D721Med (cell line): ENCODE measurements around the gene CHMP4B.

Experiments used
- DNase-seq: peaks from one replicate; pipeline ENCODE4 v3.0.0; 2011; ENCODE audit warnings: low spot score; ENCODE audit not compliant: insufficient read length
- FAIRE-seq: peaks from 2 replicates; lab custom pipeline; 2011; peaks lifted over from hg19 to GRCh38; lab: Jason Lieb, UNC
- CTCF ChIP-seq: IDR thresholded peaks from 2 replicates; pipeline ENCODE4 v1.5.1; 2012; ENCODE audit warnings: mild to moderate bottlenecking, control low read depth; ENCODE audit not compliant: insufficient read depth; ENCODE audit errors: missing control alignments

Gene CHMP4B

DNA sequence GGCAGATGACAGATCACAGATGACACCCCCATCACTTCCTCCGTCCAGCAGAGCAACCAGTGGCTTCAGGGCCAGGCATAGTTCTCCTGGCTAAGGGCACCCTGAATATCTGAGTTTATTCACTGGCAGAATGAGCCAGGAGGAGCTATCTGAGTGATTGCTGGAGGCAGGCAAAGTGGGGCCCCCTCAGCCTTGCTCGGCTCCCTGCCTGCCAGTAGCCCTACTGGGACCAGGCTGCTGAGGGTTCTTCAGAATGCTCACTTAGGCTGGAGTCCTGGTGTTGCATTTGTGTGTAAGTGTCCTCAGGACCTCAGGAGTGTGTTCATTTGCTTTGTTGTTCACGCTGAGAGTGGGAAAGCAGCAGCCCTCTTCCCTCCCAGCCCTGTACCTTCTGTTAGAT lies 31.2 kb downstream of the CHMP4B start:
- TF ChIP-seq CTCF: no peak
- DNase-seq: no peak
- FAIRE-seq: no peak

GRCh38 chr20:33843050-33843449 lies 31.9 kb downstream of the CHMP4B start:
- no peak for FAIRE-seq
- DNase-seq: no peak
- TF ChIP-seq CTCF: no peak

DNA sequence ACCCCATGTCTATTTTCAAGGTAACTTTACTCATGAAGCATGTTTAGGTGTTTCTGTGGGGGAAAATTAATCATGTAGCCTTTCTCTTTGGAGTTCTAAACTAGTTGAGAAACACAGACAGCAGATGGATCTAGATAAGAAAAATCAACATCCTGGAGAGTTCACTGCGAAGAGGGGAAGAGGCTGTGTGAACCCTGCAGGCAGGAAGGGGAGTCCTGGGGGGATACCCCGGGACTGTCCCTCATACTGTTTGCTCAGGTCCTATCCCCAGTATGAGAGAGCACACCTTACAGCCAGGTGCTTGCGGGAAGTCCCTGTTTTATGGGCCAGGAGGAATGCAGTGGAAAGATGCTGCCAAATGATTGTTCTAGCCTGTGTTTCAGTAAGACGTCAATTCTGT lies 32.7 kb downstream of the CHMP4B start:
- FAIRE-seq: no peak
- no peak for DNase-seq
- no peak for TF ChIP-seq CTCF

DNA sequence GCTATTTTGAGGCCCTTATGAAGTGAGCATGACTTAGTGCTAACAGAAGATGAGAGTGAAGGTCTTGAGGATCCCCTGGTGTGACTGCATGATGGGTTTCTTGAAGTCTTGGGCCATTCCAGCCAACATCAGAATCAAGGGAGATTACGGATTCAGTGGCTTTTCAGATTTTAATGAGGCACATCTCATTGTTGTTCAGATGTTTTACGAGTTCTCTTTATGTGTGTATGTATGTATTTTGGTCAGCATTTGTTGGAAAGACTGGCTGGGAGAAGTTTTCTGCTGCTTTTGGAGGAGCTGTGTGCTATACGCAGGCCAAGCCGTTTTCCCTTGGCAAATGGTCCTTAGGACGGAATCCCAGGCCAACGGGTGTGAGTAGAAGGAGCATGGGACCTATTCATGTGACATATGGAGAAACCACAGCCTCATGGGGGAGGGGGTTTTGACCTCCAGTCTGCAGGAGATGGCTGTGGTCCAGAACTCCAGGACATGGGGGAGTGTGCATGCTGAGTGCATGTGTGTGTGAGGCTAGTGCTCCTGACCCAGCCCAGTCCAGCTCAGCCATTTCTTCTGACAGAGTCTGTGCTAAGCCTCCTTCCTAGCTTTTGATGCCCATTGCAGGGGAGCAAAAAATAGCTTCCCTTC lies 35.3 kb downstream of the CHMP4B start:
- DNase-seq (no peak), FAIRE-seq (no peak)

DNA sequence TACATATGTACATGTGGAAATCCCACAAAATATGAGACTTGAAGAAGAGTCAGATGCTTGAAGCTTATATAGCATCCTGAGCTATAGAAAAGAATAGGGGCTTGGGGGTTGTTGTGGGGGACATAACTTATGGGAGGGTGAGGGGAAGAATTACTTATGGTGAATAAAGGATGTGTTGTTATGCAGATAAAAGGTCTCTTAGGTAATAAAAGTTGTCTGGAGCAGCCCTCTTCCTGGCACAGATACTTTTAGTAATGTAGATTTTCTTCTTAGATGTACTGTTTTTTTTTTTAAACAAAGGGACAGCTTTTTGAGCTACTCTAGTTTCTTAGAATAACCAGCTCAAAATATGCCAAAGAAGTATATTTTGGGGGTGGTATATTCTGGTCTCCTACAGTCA lies 35.9 kb downstream of the CHMP4B start:
- no peak for TF ChIP-seq CTCF
- DNase-seq: no peak
- FAIRE-seq: no peak

More for the DNA sequence above, 35.3 kb downstream of the CHMP4B start:
- TF ChIP-seq CTCF: no peak

GRCh38 chr20:33848391-33848790 lies 37.2 kb downstream of the CHMP4B start:
- FAIRE-seq (no peak), DNase-seq (no peak)

More at GRCh38 chr20:33848391-33848790, 37.2 kb downstream of the CHMP4B start:
- no peak for TF ChIP-seq CTCF
